Measurements from ENCODE around the gene PPP1R11.

DNA sequence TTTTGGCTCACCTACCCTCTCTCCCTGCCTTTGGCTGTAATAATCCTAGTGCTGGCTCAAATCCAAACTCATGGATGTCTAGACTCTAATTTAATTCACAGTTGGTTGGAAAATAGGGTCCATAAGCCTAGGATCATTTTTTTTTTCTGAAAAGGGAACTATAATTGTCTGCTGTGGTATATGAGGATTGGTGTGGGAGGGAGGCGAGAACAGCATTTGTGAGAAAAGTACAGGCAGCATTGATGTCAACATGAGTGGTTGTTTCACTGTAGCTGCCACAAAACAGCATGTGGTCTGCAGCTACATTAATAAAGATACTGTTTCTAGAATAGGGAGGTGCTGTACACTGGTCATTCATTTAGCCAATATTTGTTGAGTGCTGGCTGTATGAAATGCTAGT lies 24.5 kb upstream of the PPP1R11 start:
- TF ChIP-seq, protein P1, sequence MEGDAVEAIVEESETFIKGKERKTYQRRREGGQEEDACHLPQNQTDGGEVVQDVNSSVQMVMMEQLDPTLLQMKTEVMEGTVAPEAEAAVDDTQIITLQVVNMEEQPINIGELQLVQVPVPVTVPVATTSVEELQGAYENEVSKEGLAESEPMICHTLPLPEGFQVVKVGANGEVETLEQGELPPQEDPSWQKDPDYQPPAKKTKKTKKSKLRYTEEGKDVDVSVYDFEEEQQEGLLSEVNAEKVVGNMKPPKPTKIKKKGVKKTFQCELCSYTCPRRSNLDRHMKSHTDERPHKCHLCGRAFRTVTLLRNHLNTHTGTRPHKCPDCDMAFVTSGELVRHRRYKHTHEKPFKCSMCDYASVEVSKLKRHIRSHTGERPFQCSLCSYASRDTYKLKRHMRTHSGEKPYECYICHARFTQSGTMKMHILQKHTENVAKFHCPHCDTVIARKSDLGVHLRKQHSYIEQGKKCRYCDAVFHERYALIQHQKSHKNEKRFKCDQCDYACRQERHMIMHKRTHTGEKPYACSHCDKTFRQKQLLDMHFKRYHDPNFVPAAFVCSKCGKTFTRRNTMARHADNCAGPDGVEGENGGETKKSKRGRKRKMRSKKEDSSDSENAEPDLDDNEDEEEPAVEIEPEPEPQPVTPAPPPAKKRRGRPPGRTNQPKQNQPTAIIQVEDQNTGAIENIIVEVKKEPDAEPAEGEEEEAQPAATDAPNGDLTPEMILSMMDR (IDR thresholded peaks at IDR 0.05 in 8 of 11, conservative IDR thresholded peaks at IDR 0.05 in 3 of 11) = no peak
- TF ChIP-seq POLR2AphosphoS5 (IDR thresholded peaks at IDR 0.05) = no peak
